GM21360 (cell line): ENCODE data around the gene B4GALNT3.

Experiments used
- ATAC-seq: cut with Tn5 transposase; IDR thresholded peaks from one replicate; pipeline ENCODE4 v1.9.1; 2021; ENCODE audit warnings: mild to moderate bottlenecking, moderate library complexity; ENCODE audit not compliant: unreplicated experiment

The B4GALNT3 gene

DNA sequence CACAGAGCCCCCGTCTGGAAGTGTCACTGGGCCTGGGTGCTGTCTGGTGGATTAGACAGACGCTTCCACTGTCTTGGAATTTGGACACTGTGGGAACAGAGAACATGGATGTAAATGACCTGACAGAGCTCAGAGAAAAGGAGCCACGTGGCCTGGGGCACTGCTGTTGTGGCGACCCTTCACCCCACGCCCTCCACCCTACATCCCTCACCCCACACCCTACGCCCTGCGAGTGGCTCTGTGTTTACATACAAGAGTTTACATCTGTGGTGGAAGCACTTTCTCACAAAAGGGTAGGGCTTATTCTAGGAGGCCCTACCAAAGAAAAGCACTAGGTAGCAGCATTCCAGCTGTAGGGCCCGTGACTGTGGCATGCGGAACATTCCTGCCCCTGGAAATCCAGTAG lies 47.7 kb downstream of the B4GALNT3 start:
- no peak for ATAC-seq

- ATAC-seq = no peak
Measured at GRCh38 chr12:508145-508544, 48.4 kb downstream of the B4GALNT3 start.

DNA sequence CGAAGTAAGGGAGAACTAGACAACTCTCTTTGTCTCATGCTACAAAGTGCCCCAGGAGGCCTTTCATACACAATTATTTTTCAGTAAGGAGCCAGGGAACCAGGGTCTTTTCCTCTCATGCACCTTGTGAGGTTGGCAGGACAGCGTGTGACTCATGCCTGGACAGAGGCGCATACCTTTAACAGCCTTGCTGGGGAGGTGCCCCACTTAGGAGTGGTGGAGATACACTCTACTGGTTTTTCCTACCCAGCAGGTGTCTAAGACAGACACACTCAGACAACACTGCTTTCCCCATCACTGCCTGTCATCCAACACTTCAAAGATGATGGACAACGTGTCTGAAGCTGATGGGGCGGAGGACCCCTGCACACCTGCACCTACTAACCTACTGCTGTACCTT lies 49.1 kb downstream of the B4GALNT3 start:
- no peak for ATAC-seq

- ATAC-seq = no peak
Measured at GRCh38 chr12:509500-509899, 49.8 kb downstream of the B4GALNT3 start.

- no peak for ATAC-seq
Measured at GRCh38 chr12:510071-510825, 50.5 kb downstream of the B4GALNT3 start.

- ATAC-seq = no peak
Measured at GRCh38 chr12:512933-513332, 53.2 kb downstream of the B4GALNT3 start.

DNA sequence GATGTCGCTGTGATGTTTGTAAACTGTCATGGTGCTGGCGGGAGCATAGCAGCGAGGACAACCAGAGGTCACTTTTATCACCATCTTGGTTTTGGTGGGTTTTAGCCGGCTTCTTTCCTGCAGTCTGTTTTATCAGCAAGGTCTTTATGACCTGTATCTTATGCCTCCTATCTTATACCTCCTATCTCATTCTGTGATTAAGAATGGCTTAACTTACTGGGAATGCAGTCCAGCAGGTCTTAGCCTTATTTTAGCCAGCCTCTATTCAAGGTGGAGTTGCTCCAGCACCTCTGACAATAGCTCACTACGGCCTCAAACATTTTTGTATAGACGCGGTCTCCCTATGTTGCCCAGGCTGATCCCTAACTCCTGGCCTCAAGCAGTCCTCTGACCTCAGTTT lies 53.7 kb downstream of the B4GALNT3 start:
- no peak for ATAC-seq

DNA sequence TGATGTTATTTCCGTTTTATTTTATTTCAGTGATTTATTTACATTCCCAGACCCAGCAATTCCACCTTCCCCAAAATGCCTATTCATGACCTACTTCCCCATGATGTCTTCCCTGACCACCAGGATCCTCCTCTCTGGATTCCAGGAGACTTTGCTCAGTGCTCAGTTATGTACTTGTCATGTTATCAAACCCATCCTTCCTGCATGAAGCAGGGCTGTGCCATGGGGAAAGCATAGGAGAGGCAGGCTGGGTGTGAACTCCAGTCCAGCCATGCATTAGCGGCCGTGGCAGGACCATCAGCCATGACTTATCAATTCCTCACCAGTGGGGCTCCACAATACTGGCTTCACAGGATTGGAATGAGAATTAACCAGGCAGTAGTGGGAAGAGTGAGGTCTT lies 57.8 kb downstream of the B4GALNT3 start:
- no peak for ATAC-seq

DNA sequence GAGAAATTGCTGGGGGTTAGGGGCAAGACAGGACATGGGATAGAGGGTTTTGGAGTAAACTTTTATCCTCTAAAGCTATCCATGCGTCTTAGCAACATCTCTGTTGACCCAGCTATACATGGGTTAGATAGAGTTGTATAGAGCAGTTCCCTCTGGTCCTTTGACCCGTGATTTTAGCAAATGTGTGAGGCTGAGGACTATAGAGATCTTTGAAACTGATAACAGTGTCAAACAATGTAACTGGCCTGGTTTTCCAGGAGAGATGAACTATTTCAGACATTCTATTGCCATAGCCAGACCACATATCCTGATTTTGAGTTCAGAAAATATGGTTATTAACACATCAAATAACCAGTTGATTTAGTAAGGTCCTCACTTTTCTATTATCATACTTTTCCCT lies 60.4 kb downstream of the B4GALNT3 start:
- ATAC-seq = no peak

GRCh38 chr12:522692-523378 lies 63.1 kb downstream of the B4GALNT3 start:
- no peak for ATAC-seq

DNA sequence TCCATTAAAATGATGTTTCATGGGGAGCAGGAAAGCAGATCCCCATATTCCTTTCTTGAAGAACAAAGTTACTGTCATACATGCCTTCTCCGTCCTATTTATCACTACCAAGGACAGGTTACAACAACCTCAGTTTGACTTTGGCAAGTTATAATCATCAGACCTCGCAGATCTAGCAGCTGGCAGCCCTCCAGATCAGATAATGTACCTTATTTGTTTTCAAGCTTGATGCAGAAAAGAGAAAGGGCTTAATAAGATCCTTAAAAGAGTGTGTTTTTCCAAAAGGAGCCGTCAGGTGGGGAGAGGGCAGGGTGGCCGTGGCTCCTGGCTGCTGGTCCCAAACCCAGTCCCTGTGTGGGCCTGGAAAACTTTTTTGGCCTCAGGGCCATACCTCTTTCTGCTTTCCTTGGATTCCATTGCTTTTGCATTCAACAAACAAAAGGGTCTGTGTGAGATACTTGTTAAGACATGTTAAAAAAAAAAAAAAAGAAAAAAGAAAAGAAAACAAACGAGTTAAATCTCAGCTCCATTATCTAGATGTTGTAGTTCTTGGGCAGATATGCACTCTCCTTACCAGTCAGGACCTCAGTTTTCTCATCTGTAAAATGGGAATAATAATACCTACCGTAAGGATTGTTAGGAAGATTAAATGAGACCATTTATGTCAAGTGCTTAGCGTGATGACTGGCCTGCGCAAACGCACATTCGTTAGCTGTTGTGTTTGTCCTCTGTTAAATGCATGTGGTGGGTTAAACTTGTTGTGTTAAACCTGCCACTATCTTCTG lies 64.6 kb downstream of the B4GALNT3 start:
- ATAC-seq = no peak

- ATAC-seq = no peak
Measured at GRCh38 chr12:526089-526488, 66.3 kb downstream of the B4GALNT3 start.

DNA sequence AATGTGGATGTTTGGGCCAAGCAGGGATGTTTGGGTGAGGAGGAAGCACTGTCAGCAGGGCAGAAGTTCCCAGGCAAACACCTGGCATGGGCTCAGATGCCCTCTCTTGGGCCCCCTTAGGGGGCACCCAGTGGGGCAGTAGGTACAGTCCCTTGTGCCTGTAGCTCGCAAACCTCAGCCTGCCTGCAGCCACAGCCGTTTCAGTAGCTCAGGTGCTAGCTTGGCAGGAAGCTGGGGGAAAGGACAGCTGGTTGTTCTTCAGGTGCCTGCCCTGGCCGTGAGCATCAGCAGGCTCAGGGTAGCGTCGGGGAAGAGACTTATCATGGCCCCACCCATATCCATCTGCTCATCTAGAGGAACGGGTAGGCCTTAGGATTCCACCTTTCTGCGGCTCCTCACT lies 67.5 kb downstream of the B4GALNT3 start:
- ATAC-seq = no peak

DNA sequence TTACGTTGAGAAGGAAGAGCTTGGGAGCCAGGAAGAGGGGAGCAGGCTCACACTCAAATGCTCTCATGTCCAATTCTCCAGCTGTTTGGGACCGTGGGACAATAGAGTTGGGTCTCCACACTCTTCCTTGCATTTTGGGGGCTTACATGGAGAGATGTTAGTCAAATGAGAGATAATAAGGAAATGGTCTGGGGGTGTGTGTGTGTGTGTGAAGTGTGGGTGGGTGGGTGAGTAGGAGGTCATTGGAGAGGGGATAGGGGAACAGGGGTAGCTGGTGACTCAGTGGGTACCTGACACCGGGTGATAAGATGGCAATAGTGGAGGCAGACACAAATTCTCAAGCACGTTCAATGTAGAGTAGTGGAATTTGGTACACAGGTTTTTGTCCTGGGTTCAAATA lies 68.0 kb downstream of the B4GALNT3 start:
- ATAC-seq = no peak

DNA sequence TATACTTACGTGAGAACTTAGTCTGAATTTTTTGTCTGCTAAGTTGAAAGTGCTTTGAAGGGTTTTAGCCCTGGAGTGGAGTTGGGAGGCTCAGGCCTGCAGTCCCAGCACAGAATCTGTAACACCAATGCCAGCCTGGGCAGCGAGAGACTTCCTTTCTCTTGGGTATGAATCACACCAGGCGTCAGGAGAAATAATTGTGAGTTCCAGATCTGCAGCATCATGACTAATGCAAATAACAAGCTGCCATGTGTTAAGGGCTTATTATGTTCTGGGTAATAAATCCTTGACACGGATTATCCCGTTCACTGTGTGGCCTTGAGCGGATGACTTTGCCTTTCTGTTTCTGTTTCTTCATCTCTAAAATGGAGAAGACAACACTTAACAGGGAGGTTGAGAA lies 70.6 kb downstream of the B4GALNT3 start:
- ATAC-seq = no peak

GRCh38 chr12:530821-531220 lies 71.1 kb downstream of the B4GALNT3 start:
- ATAC-seq = no peak

DNA sequence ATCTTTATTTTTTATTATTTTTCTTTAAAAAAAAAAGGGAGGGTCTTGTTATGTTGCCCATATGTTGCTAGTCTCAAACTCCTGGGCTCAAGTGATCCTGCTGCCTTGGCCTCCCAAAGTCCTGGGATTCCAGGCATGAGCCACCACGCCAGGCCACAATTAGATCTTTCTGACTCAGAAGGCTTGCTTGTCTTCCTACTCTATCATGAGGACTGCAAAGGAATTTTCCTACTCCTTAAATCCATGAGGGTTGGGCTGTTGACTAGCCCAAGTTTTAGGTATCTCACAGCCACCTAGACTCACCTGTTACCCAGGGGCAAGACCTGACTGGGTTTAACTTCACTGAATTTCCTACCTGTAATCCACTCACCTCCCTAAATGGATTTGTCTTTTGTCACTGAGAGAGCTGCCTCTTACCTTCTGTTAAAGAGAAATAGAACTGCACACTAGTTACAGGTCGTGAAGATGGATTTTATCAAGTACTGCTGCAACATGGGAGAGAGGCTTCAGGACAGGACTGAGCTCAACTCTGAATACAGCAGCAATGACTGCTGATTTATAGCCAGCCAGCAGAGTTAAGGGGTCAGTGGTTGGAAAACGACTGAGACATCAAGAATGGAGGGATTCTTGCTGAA lies 72.3 kb downstream of the B4GALNT3 start:
- ATAC-seq = no peak

DNA sequence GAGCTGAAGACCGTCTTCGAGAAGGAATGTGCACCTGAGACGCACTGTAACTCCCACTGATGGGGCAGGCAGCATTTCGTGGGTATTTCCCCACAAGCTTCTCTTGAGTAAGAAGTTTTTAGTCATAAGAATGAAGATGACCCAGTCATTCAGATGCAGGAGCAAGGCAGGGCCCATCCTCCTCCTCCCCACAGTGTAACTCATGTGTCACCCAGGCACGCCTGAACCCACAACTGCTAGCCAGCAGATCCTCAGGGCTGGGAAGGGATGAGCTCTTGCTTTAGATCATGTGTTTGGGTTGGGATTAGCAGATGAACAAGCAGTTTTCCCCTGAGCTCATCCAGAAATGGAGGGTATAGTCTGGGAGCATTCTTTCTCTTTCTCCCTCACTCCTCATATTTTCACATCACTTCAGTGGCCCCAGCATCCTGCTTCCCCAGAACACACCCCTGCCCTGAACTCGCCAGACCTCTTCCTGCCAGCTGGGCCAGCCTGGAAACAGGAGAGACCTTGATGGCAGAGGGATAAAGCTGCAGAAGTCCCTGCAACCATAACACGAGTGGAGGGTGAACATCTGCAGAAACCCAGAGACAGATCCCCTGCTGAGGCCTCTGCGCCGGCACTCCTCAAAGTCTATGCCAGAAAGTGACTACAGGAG lies 73.3 kb downstream of the B4GALNT3 start:
- no peak for ATAC-seq

- ATAC-seq = no peak
Measured at GRCh38 chr12:533718-534117, 74.0 kb downstream of the B4GALNT3 start.

DNA sequence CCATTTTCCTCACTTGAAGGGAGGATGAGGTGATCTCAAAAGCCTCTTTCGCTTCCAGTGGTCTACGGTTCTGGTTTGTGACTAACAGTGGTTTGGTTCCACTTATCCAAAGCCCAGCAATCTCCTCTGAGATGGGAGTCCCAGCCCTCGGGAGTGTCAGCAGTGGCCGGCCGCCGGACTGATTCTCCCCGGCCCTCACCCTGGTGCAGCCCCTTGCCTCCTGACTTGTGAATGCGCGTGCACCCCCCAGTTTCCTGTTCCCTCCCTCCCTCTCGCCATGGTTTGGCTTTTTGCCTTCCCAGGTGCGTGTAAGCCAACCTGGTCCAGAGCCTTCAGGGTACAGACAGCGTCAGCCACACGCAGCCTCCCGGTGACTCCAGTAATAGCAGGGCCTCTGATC lies 74.5 kb downstream of the B4GALNT3 start:
- ATAC-seq = no peak

DNA sequence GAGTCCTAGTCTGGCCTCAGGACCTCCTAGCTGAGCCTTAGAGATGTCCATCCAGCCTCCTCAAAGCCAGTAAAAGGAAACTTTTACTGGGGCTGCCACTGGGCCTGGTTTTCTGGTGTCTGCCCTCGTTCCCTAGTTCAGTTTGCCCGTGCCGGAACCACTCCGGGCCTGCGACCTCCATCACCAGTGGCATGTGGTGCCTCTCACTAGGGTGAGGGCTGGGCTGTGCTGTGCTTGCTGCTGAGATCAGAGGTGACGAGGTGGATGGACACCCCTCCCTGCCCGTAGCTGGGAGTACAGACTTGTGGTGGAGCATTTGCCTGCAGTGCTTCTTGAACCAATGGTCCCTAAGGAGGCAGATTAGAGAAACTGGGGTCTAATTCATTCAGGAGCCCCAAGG lies 75.7 kb downstream of the B4GALNT3 start:
- ATAC-seq = no peak
